Epidermal melanocyte (primary cell): ENCODE data around the gene FITM2.
"Not testable (repeated sequence)": the region's sequence is repeated elsewhere in the genome, so short reads cannot be mapped to it uniquely, and the experiment has no call there.

ENCODE experiments used
- DNase-seq: peaks from one replicate; pipeline ENCODE4 v3.0.0; 2011; ENCODE audit warnings: low spot score; ENCODE audit not compliant: insufficient read length

Gene FITM2

DNA sequence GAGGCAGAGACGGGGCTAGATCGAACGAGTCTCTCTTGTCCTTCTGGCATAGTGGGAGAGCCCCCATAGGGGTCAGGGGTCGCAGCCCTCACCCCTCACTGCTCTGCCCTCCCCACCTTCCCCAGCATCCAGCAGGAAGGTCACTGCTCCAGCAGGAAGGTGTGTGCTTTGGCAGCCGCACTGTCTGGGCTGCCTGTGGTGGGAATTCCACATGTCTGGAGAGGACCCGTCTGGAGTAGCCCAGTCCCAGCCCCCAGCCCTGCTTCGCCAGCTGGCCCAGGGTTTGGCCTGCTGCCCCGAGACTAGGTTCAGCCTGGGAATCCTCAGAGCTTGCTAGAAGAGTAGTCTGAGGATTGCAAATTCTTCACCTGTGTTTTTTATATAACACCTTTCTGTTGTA, 23.3 kb upstream of the FITM2 start:
- DNase-seq, result no peak

DNA sequence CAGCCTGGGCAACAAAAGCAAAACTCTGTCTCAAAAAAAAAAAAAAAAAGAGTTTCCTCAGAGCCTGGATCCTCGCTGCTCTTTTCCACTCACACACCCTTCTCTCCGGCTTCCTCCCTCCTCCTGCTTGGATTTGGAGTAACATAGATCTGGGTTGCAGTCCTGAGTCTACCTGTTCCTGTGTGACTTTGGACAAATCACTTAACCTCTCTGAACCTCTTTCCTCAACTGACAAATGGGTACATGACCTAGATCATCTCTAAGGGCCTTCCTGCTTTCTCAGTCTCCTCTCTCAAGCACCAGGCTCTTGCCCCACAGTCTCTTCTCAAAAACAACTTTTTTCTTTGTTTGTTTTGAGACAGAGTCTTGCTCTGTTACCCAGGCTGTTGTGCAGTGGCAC, 20.2 kb upstream of the FITM2 start:
- no peak for DNase-seq

DNA sequence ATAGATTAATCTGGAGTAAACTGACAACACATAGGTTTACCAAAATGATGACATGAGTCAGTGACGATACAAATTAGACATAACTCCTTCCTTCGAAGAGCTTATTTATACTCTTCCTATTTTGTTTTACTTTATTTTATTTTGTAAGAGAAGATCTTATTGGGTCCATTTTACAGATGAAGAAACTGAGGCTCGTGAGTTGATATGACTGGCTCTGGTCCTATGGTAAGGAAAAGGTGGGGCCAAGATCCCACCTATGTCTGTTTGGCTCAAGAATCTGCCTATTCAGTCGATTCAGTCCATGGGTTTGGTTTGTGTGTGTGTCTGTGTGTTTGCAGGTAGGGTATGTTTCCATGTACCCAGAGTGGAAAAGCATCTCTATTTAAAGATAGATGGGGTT, 17.4 kb upstream of the FITM2 start:
- DNase-seq, result no peak

DNA sequence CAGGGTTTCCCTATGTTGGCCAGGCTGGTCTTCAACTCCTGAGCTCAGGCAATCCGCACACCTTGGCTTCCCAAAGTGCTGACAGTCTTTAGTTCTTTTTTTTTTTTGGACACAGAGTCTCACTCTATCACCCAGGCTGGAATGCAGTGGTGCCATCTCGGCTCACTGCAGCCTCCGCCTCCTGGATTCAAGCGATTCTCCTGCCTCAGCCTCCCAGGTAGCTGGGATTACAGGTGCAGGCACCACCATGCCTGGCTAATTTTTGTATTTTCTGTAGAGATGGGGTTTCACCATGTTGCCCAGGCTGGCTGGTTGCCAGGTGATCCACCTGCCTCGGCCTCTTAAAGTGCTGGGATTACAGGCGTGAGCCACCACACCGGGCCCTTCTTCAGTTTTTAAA, 16.7 kb upstream of the FITM2 start:
- DNase-seq, result not testable (repeated sequence)

DNA sequence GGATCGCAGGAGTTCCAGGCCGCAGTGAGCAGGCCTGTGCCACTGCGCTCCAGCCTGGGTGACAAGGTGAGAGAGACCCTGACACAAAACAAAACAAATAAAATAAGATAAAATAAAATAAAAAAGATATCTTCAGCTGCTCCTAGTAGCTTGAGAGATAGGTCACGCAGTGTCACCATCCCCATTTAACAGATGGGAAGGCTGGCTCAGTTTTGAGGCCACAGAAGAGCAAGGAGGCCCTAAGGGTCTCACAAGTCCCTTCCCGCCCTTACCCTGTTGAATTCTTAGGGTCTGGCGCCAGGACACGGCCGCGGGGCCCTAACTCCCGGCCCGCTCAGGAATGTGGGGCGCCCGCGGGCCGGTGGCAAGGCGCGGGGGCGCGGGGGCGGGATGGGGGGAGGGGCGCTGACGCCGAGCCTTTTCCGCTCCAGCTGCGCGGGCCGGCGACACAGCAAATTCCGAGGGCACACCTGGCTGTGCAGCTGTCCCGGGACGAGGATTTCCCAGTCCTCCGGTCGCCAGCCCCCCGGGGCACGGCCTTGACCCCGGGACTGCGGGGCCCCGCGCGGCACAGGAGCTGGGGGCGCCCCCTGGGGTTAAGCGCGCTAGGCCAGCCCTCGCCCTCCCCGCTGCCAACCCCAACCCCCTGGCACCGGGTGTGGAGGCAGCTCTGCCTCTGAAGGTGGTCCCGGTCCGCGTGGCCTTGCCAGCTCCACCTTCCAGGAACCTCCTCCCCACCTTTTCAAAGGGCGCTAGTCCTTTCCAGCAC, 15.6 kb upstream of the FITM2 start:
- no peak for DNase-seq

DNA sequence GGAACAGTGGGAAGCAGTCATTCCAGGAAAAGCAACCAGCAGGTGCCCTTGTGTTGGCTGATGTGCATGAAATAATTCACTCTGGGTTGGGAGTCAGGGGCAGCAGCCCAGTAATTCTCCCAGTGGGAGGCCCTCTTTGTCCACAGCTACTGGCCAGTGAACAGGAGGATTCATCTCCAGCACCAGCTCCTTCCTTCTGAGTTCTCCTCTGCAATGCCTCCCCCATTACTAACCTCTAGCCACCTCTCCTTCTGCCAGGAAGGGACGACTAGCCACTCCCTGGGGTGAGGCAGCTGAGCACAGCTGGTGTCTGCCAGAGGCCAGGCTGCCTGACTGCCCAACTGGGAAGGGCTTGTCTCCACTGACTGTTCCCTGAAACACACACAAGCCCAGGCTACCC, 13.3 kb upstream of the FITM2 start:
- DNase-seq, result no peak

DNA sequence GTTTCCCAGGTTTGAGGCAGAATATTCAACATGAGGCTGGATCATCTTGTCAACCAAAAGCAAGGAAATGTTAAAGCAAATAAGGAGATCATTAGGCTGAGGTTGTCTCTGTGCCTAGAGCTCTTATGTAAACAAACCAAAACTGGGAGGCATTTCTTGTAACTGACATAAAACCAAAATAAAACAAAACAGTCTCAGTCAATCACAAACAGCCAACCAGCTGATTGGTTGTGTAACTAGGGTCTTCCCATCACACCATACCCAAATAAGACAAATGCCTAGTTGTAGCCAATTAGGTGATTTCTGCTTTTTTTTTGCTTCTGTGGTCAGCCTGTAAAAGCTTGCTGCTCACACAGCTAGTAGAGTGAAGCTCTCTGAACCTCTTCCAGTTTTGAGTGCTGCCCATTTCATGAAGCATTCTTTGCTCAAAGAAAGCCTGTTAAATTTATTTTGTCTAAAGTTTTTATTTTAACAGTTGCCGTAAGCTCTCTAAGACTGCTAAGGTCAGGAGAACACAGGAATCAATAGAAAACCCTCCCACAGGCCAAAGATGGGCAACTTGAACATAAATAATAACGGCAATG, 8.9 kb upstream of the FITM2 start:
- DNase-seq, result no peak

DNA sequence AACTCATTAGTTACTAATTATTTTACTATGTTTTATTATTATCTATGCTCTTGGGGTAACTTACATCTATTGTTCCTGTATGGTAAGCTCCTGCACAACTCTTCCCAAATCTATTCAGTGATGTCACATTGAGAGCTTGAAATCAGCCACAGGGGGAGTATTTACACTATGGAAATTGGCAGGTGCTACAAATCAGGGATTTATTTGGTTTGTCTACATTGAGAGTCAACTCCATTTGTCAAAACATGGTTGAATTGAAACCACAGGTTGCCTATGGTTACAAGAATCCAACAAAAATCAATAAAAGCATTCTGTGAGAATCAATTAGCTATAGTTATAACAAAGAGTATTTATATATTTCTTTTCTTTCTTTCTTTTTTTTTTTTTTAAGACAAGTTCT, 3.9 kb upstream of the FITM2 start:
- DNase-seq, result no peak

DNA sequence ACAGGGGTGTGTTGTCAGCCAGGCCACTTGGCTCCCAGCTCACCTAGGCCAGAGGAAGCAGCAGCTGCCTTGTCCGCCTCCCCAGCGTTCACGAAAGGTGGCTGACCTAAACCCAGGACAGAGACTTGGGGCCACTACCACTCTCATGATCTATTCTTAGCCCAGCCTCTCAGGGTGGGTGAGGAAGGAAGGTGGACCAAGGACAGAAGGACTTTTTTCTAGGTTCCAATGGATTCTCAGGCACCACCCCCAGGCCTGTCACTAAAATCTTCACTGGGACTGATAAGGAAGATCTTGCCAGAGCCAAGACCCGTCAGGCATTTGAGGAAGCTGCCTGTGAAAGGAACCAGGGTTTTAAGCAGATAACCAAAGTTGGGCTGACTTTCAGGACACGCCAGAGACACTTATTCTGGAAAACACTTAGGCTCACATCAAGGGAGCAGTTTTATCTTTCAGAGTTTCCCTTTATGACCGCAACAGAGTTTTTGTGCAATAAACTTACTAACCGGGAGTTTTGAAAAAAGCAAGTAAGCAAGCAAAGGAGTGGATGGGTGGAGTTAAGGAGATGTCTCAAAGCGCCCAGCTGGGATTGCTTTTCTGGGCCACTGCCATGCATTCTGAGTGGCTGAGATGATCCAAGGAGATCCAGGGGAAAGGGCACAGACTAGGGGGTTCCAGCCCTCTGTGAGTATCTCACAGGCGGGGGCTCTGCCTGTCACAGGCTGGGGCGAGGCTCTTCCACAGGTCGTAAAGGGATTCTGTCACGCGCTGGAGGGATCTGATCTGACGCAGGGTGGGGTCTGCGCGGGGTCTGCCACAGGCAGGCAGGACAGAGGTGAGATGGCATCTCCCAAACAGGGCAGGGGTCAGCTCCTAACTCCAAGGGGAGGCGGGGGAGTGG, 989 bp downstream of the FITM2 start:
- peak; percentile 58 for DNase-seq

DNA sequence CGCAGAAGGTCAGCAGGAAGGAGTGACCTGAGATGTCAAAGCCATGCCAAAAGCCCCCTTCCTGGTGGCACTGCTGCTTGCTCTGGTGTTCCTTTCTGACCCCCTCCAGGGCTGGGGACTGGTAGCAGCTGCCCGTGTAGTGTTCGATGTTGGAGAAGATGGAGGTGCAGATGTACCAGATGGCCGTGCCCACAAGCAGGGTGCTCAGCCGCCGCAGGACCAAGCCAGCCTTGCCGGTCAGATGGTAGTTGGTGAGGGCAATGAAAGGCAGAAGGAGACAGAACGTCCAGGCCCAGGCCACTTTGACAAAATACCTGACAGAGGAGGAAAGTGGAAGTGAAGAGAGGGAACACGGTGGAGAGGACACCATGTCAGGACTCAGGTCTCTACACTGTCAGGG, 4.1 kb downstream of the FITM2 start:
- no peak for DNase-seq

DNA sequence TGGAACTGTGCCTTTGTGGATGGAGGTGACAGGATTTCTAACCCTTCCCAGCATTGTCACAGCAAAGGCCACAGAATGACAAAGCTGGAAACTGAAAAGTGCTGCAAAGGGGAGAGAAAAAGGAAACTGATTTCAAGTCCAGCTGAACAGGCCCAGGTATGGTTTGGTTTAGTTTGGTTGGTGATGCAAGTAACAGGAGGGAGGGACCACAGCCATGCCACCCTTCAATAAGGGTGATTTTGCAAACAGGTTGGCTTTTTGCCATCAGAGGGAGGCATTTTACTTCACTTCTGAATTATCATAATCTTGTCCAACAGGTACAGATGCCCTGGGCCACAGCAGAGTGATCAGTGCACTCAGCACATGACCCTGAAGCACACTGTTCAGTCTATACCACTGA, 6.6 kb downstream of the FITM2 start:
- DNase-seq, result no peak

DNA sequence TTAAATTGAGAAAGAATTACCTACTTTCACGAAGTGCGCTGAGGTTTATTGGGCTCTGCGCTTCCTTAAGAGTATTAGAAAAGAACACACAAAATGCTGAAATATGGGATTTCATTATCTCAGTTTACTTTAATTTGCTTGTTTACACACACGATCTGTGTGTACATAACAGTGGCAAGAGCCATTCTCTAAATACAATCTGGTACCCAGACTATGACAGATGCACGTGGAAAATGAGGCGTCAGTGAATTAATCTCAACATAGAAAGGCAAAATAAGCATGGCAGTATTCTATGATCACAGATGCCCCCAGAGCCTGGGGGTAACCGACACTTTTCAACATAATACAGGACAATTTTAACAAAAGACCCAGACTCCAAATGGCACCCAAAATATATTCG, 8.3 kb downstream of the FITM2 start:
- no peak for DNase-seq

DNA sequence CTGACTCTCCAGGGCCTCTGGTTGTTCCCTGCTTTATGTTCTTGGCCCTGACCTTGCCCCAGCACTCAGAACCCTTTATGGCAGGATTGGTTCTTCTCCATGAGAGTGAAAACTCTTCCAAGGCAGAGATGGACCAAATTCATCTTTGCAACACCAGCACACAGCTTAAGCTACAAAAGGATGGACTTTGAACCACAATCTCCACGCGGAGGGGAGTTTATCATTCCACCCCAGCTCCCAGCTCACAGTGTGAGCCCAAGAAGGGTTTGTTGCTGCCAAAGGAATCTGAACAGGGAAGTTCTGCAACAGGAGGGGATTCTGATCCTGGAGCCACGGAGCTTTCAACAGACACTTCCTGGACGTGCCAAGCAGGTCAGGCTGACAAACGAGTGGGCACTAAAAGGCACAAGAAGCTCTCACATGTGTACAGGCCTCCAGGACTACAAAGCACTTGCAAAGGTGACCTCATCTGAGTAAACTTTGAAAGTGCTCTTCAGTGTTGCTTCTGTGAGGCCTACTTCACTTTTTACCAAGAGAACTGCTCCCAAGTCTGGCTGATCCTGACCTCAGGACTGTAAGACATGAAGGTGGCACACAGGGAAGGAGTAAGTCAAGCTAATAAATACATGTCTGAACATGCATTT, 8.9 kb downstream of the FITM2 start:
- DNase-seq, result no peak

DNA sequence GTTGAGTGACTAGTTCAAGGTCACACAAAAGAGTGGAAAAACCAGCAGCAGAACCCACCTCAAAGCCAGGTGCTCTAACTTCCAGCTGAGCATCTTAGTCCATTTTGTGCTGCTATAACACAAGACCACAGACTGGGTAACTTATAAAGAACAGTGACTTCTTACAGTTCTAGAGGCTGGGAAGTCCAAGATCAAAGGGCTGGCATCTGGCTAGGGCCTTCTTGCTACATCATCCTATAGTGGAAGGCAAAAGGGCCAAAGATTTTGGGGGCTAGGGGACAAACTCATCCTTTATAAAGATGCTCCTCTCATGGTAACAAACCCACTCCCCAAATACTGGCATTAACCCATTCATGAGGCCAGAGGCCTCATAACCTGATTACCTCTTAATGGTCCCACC, 9.7 kb downstream of the FITM2 start:
- DNase-seq, result no peak

DNA sequence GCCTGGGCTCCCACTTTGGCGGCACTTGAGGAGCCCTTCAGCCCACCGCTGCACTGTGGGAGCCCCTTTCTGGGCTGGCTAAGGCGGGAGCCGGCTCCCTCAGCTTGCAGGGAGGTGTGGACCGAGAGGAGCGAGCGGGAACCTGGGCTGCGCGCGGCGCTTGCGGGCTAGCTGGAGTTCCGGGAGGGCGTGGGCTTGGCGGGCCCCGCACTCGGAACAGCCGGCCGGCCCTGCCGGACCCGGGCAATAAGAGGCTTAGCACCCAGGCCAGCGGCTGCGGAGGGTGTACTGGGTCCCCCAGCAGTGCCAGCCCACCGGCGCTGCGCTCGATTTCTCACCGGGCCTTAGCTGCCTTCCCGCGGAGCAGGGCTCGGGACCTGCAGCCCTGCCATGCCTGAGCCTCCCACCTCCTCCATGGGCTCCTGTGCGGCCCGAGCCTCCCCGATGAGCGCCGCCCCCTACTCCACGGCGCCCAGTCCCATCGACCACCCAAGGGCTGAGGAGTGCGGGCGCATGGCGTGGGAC, 11.9 kb downstream of the FITM2 start:
- DNase-seq, result not testable (repeated sequence)

DNA sequence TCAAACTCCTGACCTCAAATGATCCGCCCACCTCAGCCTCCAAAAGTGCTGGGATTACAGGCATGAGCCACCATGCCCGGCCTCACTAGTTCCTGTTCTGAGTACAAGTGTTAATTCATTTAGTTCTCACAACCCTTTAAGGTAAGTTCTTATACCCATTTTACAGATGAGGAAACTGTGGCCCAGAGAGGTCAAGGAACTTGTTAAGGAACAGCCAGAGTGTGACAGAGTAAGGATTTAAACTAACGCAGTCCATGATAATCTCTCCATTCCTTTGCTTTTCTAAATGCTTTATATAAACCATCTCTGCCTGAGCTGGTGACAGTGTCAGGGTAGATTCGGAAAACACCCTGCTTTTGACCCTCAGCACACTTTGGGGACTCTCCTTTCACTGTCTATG, 13.3 kb downstream of the FITM2 start:
- no peak for DNase-seq

DNA sequence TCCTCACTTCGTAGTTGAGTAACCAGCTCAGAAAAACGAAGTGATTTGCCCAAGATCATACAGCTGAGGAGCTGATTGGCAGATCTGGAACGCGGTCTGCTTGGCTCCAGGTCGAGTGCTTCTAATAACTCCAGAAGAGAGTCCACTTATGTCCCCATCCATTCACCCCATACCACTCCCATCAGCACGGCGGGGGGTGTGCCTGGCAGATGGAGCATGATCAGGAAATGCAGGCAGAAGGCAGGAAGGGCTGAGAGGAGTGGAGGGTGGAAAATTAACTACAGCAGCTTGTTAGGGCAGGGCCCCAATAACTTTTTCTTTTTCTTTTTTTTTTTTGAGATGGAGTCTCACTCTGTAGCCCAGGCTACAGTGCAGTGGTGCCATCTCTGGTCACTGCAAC, 15.0 kb downstream of the FITM2 start:
- DNase-seq, result no peak

DNA sequence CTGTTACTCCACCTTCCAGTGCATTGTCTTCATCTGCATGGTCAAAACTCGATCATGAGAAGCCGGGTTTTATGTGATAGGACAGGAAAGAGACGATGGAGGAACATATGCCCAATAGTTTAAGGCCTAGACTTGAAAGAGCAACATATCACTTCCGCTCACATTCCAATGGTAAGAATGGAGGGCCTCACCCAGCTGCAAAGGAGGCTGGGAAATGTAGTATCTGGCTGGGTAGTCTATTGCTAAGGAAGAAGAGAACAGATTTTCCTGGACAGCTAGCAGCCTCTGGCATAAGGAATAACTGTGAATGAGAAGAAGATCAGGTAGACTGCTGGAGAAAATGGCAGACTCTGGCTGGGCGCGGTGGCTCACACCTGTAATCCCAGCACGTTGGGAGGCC, 19.2 kb downstream of the FITM2 start:
- no peak for DNase-seq

DNA sequence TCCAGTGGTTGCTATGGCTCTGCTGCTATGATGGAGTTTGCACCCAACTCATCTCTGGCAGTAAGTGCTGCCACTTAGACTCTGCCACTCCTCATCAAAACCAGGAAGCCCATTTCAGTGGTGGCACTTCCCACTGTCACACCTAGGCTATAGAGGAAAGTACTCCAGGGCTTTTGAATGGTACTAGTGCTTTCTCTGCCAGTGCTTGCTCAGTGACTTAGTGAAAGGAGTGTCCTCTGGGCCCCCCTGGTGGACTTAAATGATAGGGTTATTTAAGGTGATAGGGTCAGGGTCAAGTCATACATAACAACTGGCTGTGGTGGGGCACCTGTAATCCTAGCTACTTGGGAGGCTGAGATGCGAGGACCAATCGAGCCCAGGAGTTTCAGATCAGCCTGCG, 22.8 kb downstream of the FITM2 start:
- DNase-seq, result no peak

DNA sequence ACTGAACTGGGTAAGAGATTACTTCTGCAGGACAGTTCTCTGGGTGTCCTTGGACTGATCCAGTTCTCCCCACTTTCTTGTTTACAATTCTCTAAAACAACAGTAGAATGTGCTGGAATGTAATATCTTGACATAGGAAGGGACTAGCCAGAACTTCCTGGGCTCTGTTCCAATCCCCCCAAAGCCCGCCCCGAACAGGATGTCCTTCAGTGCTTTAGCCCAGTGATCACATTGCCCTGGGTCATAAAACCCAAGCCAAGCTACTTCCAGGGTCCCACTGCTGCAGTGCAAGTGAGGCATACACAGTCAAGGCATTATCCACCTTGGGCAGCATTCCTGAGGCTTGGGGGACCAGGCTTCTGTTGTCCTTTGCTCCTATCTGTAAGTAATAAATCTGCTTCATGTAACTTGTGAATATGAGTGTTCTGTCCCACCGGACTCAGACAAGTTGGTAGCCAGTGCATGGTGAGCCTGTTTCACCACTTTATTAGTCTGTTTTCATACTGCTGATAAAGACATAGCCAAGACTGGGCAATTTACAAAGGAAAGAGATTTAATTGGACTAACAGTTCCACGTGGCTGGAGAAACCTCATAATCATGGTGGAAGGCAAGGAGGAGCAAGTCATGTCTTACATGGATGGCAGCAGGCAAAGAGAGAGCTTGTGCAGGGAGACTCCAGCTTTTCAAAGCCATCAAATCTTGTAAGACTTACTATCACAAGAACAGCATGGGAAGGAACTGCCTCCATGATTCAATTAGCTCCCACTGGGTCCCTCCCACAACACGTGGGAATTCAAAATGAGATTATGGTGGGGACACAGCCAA, 23.5 kb downstream of the FITM2 start:
- DNase-seq, result no peak

DNA sequence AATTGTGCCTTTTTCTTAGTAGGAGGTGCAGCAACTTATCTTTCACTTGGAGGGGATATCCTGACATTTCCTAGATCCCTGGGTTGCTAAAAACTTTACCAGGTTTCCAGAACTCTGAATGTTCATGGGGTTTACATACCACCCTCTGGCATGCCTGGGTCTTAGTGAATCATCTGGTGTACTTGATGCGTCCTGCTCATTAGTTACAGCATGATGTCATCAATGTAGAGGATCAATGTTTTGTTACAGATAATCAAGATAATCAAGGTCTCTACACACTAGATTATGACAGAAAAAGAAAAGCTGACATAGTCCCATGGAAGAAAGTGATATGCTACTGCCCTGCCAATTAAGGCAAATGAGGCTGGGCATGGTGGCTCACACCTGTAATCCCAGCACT, 27.0 kb downstream of the FITM2 start:
- DNase-seq, result no peak
